ENCODE data around the gene SYTL3.
A peak's percentile ranks its signal among the peaks of the same experiment; 100 is the strongest.
"Not testable (repeated sequence)": the region's sequence is repeated elsewhere in the genome, so short reads cannot be mapped to it uniquely, and the experiment has no call there.

SYTL3 gene

DNA sequence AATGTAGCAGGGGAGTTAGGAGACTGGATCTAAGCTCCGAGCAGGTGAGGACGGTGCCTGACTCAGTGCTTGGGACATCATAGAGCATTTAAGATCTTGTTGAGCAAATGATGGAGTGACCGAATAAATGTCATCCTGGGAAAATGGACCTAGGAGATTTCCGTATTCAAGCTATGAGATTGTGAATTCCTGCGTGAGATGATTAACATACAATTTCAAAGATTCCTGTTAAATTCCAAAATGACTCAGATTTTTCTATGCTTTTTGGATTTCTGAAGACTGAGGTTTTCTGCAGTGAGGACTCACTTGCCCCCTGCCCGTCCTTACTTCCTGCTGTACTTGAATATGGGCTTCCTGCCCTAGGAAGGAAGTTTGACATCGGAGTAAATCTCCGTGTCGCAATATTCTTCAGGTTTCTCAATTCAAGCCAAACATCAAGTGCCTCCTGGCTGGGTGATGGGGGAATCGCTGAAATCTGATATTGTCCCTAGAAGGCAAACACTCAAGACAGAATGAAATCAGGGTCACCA, 5.2 kb downstream of the SYTL3 start:
- POLR2A ChIA-PET: interaction anchor here (0.6 kb wide), 1 partner anchor 36 kb away, joined by 3 read pairs; no protein-coding TSS in a partner anchor
- no peak for DNase-seq (ENCODE audit: extremely low spot score)
- no peak for TF ChIP-seq CTCF (IDR thresholded peaks at IDR 0.05; ENCODE audit: control extremely low read depth, extremely low read depth, low read depth, missing control alignments)
- CTCF ChIA-PET: interaction anchor here (0.8 kb wide), 1 partner anchor 11 kb away, joined by 3 read pairs; the partner anchor contains the start of gene DYNLT1

GRCh38 chr6:158655569-158656450, 6.0 kb downstream of the SYTL3 start:
- POLR2A ChIA-PET: no interaction called here
- no peak for DNase-seq (ENCODE audit: extremely low spot score)

GRCh38 chr6:158656986-158657385, 7.1 kb downstream of the SYTL3 start:
- CTCF ChIA-PET; DNase-seq (ENCODE audit: extremely low spot score); POLR2A ChIA-PET: not testable (repeated sequence)

More at GRCh38 chr6:158655569-158656450, 6.0 kb downstream of the SYTL3 start:
- CTCF ChIA-PET: interaction anchor here (0.8 kb wide), 1 partner anchor 11 kb away, joined by 3 read pairs; the partner anchor contains the start of gene DYNLT1
- TF ChIP-seq CTCF (IDR thresholded peaks at IDR 0.05; ENCODE audit: control extremely low read depth, extremely low read depth, low read depth, missing control alignments): no peak

DNA sequence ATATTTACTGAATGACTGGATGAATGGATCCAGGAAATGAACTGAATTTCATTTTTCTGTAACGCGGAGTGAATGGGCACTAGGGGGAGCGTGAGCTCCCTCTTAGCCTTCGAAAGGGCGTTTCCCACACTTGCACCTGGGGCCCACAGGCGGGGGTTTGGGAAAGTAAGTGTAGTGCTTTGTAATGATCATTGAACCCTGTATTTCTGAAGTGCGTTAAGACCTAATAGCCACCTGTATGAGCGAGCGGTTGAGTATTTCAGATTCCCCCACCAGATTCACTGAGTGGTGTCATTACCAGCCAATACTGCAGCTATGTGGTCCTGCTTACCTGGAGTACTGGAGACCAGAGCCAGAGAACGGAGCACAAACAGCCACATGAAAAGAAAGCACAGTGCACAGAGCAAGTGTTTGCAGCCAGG, 10.5 kb downstream of the SYTL3 start:
- ChIA-PET CTCF (interaction anchor here (0.8 to 5.9 kb wide), 24 partner anchors 10 to 472 kb away, joined by 3 to 44 read pairs (median 5); partner anchors contain the start of genes DYNLT1 and SYTL3), POLR2A (no interaction called here)
- peak; percentile 65 for DNase-seq (ENCODE audit: extremely low spot score)
- TF ChIP-seq CTCF (IDR thresholded peaks at IDR 0.05; ENCODE audit: control extremely low read depth, extremely low read depth, low read depth, missing control alignments): peak; percentile 58

- no peak for DNase-seq (ENCODE audit: extremely low spot score)
- no peak for TF ChIP-seq CTCF (IDR thresholded peaks at IDR 0.05; ENCODE audit: control extremely low read depth, extremely low read depth, low read depth, missing control alignments)
- ChIA-PET POLR2A (no interaction called here), CTCF (interaction anchor here (1.2 to 5.9 kb wide), 8 partner anchors 11 to 44 kb away, joined by 3 to 44 read pairs (median 24); partner anchors contain the start of genes DYNLT1 and SYTL3)
Measured at GRCh38 chr6:158661156-158661685, 11.4 kb downstream of the SYTL3 start.

DNA sequence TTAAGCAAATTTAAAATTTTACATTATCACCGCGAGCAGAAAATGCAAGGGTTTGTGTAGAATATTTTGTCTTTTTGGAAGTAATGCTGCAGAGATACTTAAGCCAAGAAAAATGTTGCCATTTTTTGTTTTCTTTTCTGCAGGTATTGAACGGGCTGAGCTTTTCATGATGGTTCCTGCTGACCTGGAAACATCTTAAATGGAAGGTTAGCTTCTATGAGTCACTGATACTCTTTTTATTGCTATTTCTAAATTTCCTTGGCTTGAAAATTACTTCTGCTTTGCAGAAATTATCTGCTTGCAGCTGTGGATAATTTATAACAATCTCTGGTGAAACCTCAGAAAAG, 12.7 kb downstream of the SYTL3 start:
- no peak for DNase-seq (ENCODE audit: extremely low spot score)
- TF ChIP-seq CTCF (IDR thresholded peaks at IDR 0.05; ENCODE audit: control extremely low read depth, extremely low read depth, low read depth, missing control alignments): no peak
- ChIA-PET POLR2A (interaction anchor here (0.6 kb wide), 1 partner anchor 9 kb away, joined by 4 read pairs; no protein-coding TSS in a partner anchor), CTCF (interaction anchor here (1.0 to 5.9 kb wide), 3 partner anchors 9 to 29 kb away, joined by 5 to 42 read pairs (median 5); partner anchors contain the start of gene SYTL3)
